DOHH2 (cell line): ENCODE measurements around the gene GRWD1.

Source experiments
- H3F3A ChIP-seq: fragments of 200-600 bp; sonication (generic), shearing (Covaris generic); 2 replicates; pipeline ENCODE4 v1.6.0; 2016; ENCODE audit warnings: antibody characterized with exemption, mild to moderate bottlenecking; ENCODE audit not compliant: control insufficient read depth, insufficient read depth
- H3K27ac ChIP-seq: fragments of 200-600 bp; sonication (generic); 2 replicates; pipeline ENCODE4 v1.5.1; 2014; ENCODE audit warnings: low read depth, mild to moderate bottlenecking, low read length, moderate library complexity
- H3K27me3 ChIP-seq: fragments of 200-600 bp; sonication (generic); 2 replicates; pipeline ENCODE4 v1.6.1; 2014; ENCODE audit warnings: mild to moderate bottlenecking, low read length, mixed read lengths; ENCODE audit not compliant: control insufficient read depth
- H3K36me3 ChIP-seq: fragments of 200-600 bp; sonication (generic); 2 replicates; pipeline ENCODE4 v1.6.1; 2014; ENCODE audit warnings: mild to moderate bottlenecking, low read length, moderate library complexity, mixed read lengths; ENCODE audit not compliant: control insufficient read depth
- H3K4me1 ChIP-seq: fragments of 200-600 bp; sonication (generic); 2 replicates; pipeline ENCODE4 v1.6.1; 2014; ENCODE audit warnings: mild to moderate bottlenecking, low read length, mixed read lengths; ENCODE audit not compliant: control insufficient read depth
- H3K4me2 ChIP-seq: fragments of 200-600 bp; sonication (generic); 2 replicates; pipeline ENCODE4 v1.6.0; 2014; ENCODE audit warnings: mild to moderate bottlenecking, low read length, moderate library complexity
- H3K4me3 ChIP-seq: fragments of 200-600 bp; sonication (generic); 2 replicates; pipeline ENCODE4 v1.5.1; 2014; ENCODE audit warnings: mild to moderate bottlenecking, low read length, mixed read lengths
- H3K79me2 ChIP-seq: fragments of 200-600 bp; sonication (generic); 2 replicates; pipeline ENCODE4 v1.6.1; 2014; ENCODE audit warnings: mild to moderate bottlenecking, low read length, mixed read lengths; ENCODE audit not compliant: control insufficient read depth
- H3K9me2 ChIP-seq: fragments of 200-600 bp; sonication (generic); replicated peaks from 2 replicates; pipeline ENCODE4 v1.6.1; 2014; ENCODE audit warnings: mild to moderate bottlenecking, low read length, mixed read lengths; ENCODE audit not compliant: control insufficient read depth
- H3K9me3 ChIP-seq: fragments of 200-600 bp; sonication (generic); 2 replicates; pipeline ENCODE4 v1.6.1; 2014; ENCODE audit warnings: antibody characterized with exemption, low read length, mixed read lengths; ENCODE audit not compliant: control insufficient read depth, insufficient read depth
- H4K20me1 ChIP-seq: fragments of 200-600 bp; sonication (generic); 2 replicates; pipeline ENCODE4 v1.6.0; 2014; ENCODE audit warnings: low read depth, mild to moderate bottlenecking, antibody characterized with exemption, low read length, moderate library complexity; ENCODE audit not compliant: control insufficient read depth, insufficient read depth
- CTCF ChIP-seq: fragments of 200-600 bp; sonication (generic); IDR thresholded peaks from one replicate; pipeline ENCODE4 v1.5.1; 2014; ENCODE audit warnings: antibody characterized with exemption, mild to moderate bottlenecking, low read depth, low read length; ENCODE audit not compliant: poor library complexity, severe bottlenecking
- EZH2phosphoT487 ChIP-seq: fragments of 200-600 bp; sonication (generic); IDR thresholded peaks from 2 replicates; pipeline ENCODE4 v1.6.1; 2017; ENCODE audit warnings: borderline replicate concordance, mild to moderate bottlenecking, antibody characterized with exemption, low read length, moderate library complexity, mixed read lengths

Gene GRWD1

GRCh38 chr19:48456864-48457263, 11.1 kb downstream of the GRWD1 start:
- H3K27me3 ChIP-seq, result no peaks in the 10 kb centered on the region
- no peak overlapping the region for H3K27ac ChIP-seq
- H4K20me1 ChIP-seq, result no peaks in the 10 kb centered on the region; the same call in 1 of the 2 replicates
- H3K4me1 ChIP-seq, result no peaks in the 10 kb centered on the region
- H3K79me2 ChIP-seq, result peaks cover 41% of the 10 kb centered on the region
- H3K9me2 ChIP-seq, result no peaks in the 10 kb centered on the region
- TF ChIP-seq EZH2phosphoT487 (no peak), CTCF (no peak)
- H3K4me3 ChIP-seq, result no peak overlapping the region
- peaks cover 59% of the 10 kb centered on the region for H3K36me3 ChIP-seq
- H3F3A ChIP-seq, result peaks cover 6% of the 10 kb centered on the region
- no peak overlapping the region for H3K4me2 ChIP-seq
- no peaks in the 10 kb centered on the region for H3K9me3 ChIP-seq

DNA sequence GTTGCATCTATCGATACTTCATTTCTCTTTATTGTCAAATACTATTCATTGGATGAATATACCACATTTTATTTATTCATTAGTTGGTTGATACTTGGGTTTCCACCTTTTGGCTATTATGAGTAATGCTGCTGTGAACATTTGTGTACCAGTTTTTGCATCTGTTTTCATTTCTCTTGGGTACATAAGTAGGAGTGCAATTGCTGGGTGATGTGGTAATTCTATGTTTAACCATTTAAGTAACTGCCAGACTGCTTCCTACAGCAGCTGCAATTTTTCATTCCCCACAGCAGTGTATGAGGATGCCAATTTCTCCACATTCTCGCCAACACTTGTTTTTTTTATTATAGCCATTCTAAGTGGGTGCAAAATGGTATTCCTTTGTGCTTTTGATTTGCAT, 12.2 kb downstream of the GRWD1 start:
- peaks cover 58% of the 10 kb centered on the region for H3K36me3 ChIP-seq
- no peaks in the 10 kb centered on the region for H3K27me3 ChIP-seq
- no peaks in the 10 kb centered on the region for H3K9me2 ChIP-seq
- no peaks in the 10 kb centered on the region; the same call in 1 of the 2 replicates for H4K20me1 ChIP-seq
- peaks cover 6% of the 10 kb centered on the region for H3F3A ChIP-seq
- H3K79me2 ChIP-seq, result peaks cover 34% of the 10 kb centered on the region
- no peaks in the 10 kb centered on the region for H3K9me3 ChIP-seq
- H3K4me3 ChIP-seq, result no peak overlapping the region
- H3K27ac ChIP-seq, result no peak overlapping the region
- H3K4me2 ChIP-seq, result no peak overlapping the region
- TF ChIP-seq EZH2phosphoT487 (no peak), CTCF (no peak)
- no peaks in the 10 kb centered on the region for H3K4me1 ChIP-seq

DNA sequence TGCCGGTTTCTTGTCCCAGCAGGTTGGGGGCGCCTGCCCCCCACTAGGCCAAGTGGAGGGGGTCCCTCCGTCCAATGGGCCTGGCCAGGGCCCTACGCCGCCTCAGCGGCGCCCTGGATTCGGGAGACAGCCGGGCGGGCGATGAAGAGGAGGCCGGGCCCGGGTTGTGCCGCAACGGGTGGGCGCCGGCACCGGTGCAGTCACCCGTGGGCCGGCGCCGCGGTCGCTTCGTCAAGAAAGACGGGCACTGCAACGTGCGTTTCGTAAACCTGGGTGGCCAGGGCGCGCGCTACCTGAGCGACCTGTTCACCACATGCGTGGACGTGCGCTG, 15.8 kb downstream of the GRWD1 start:
- H3K27ac ChIP-seq, result no peak overlapping the region
- no peaks in the 10 kb centered on the region for H3K27me3 ChIP-seq
- peaks cover 23% of the 10 kb centered on the region for H3K36me3 ChIP-seq
- H3K9me2 ChIP-seq, result no peaks in the 10 kb centered on the region
- H3F3A ChIP-seq, result peaks cover 11% of the 10 kb centered on the region
- no peak overlapping the region for H3K4me2 ChIP-seq
- H3K4me1 ChIP-seq, result no peaks in the 10 kb centered on the region
- TF ChIP-seq EZH2phosphoT487, result no peak
- no peak for TF ChIP-seq CTCF
- no peaks in the 10 kb centered on the region for H3K9me3 ChIP-seq
- no peaks in the 10 kb centered on the region for H4K20me1 ChIP-seq
- H3K79me2 ChIP-seq, result peaks cover 2% of the 10 kb centered on the region
- no peak overlapping the region for H3K4me3 ChIP-seq
